Measurements from ENCODE around the gene RABEP1.
A peak's percentile ranks its signal among the peaks of the same experiment; 100 is the strongest.

The RABEP1 gene

DNA sequence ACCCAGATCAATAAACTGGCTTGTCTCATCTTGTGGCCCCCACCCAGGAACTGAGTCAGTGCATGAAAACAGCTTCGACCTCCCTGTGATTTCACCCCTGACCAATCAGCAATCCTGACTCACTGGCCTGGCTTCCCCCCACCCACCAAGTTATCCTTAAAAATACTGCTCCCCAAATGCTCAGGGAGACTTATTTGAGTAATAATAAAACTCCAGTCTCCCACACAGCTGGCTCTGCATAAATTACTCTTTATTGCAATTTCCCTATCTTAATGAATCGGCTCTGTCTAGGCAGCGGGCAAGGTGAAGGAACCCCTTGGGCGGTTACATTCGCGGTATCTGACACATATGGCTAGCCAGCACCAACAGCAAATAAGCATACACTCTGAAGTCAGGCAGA lies 9.8 kb upstream of the RABEP1 start:
- DNase-seq (ENCODE audit: low read depth), result no peak

GRCh38 chr17:5282642-5283217 lies 646 bp downstream of the RABEP1 start:
- peak; percentile 23 for DNase-seq (ENCODE audit: low read depth)

DNA sequence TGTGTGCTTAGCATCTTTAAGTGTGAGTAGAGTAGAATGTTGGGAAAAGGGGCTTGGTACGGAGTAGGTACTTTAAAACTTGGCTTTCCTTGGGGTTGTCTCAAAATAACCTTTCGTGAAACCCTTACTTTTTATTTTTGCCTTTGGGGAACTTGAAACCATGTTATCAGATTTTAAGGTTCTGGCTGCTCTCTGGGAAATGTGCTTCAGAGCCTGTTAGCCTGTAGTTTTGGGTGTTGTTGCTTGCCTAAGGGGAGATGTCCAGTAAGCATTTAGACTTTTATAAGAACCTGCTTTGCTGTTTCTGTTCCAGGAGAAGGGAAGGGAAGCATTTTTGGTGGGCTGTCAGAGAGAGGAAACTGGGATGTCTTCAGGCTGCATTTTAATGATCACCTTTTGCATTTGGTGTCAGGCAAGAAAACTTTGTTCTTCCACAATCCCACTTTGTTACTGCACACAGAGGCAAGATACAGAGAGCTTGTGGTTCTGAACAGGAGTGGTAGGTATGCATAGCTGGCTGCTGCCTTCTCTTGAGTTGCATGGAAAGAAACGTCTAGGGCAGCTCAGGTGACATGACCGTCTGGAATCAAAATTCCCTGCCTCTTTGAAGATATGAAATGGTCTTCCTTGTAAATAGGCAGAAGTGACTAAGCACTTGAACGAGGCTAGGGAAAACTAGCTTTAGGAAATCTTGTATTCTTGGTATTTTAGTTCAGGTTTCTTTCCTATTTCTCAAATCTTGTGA lies 1.7 kb downstream of the RABEP1 start:
- DNase-seq (ENCODE audit: low read depth), result no peak

- DNase-seq (ENCODE audit: low read depth), result no peak
Measured at GRCh38 chr17:5284681-5285080, 2.6 kb downstream of the RABEP1 start.

GRCh38 chr17:5286846-5287245 lies 4.8 kb downstream of the RABEP1 start:
- DNase-seq (ENCODE audit: low read depth), result no peak

DNA sequence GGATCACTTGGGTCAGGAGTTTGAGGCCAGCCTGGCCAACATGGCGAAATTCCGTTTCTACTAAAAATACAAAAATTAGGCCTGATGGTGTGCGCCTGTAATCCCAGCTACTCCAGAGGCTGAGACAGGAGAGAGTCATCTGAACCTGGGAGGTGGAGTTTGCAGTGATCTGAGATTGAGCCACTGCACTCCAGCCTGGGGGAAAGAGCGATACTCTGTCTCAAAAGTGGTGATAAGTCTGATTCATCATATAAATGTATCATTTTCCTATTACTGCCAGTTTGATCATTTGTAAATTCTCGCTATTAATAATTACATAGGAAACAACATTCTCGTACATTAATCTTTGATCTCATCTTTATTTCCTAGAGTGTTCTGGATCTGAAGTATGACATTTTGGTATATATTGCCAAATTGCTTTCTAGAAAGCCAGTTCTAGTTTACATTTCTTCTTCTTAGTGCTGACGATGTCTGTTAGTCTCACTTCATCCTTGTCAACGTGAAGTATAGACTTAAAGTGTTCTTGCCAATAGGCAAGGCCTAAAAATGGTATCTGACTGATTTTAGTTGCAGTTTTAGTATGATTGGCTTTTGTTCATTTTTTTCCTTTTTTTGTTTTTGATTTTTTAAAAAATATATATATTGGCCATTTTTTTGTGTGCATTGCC lies 9.7 kb downstream of the RABEP1 start:
- no peak for DNase-seq (ENCODE audit: low read depth)

DNA sequence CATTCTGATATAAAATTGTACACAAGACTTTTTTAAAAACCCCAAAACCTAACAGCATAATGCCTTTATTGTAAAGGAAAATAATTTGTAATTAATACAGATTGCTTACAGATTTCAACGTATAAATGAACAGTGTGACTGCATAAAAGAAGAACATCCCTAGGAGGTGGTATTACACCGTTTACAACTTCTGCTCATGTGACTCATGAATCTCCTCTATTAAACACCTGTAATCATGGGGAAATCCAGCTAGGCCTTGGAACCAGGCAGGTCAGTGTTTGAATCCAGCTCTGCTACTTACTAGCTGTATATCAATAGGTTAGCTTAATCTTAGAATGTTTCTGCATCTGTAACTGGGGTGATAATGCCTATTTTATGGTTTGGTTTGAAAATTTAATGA lies 15.2 kb downstream of the RABEP1 start:
- DNase-seq (ENCODE audit: low read depth), result no peak

GRCh38 chr17:5299383-5299782 lies 17.3 kb downstream of the RABEP1 start:
- DNase-seq (ENCODE audit: low read depth), result no peak

DNA sequence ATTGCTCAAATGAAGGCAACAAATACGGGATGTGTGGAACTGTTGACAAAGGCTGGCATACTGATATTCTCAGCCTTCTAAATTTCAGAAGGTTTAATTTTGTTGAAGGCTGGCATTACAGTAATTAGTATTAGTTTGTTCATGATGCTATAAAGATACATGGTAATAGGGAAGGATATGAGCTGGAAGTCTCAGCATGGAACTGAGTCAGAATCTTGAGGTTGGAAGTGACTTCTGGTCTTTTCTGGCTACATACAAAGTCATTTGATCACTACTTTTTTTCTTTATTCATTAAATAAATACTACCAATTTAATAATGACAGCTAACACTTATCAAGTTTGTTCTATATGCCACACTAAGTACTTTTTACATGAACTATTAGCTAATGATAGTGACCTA lies 22.6 kb downstream of the RABEP1 start:
- DNase-seq (ENCODE audit: low read depth), result no peak

GRCh38 chr17:5309851-5310250 lies 27.8 kb downstream of the RABEP1 start:
- DNase-seq (ENCODE audit: low read depth), result no peak

- DNase-seq (ENCODE audit: low read depth), result no peak
Measured at GRCh38 chr17:5325851-5326250, 43.8 kb downstream of the RABEP1 start.

DNA sequence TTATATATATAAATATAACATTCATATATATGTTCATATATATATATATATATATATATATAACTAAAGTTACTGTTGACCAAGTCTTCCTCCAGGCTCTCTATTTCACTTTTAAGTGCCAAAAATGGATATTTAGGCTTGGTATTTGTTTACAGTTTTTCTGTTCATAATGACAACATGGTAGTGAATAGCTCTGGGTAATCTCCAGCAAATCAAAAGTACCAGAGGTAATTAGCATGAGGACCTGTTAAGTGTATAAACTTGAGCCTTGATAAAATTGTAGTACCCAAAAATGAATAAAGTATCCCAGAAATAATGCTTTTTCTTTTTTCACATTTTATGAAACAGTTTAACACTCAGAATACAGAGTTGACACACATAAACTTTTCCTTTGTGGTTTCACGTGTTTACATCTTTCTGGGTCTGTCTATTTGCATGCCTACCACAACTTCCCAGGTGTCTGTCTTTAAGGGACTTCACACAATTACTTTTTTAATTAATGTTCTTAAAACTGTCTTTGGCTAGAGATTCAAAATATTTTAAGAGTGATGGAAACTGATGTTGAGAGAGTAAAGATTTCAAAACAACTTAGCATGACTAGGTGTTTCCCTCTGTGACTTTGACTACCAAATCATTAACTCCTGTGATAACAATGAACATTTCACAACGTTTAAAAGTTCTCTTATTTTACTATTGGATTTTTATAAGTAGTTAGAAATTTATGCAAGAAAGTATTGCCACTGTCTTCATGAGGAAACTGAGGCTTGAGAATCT lies 47.9 kb downstream of the RABEP1 start:
- DNase-seq (ENCODE audit: low read depth), result no peak

DNA sequence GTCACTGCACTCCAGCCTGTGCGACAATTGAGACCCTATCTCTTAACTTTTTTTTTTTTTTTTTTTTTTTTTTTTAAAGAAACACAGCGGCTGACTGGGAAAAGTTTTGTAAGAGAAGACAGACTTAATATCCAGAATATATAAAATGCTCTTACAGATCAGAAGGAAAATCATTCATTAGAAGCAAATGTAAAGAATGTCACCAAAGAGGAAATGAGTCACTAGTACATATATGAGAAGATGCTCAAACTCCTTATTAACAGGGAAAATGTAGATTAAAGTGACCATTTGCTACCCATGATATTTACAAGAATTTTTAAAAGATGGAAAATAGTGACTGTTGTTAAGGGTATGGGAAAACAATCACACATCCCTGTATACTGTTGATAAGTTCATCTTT lies 48.9 kb downstream of the RABEP1 start:
- DNase-seq (ENCODE audit: low read depth), result no peak

DNA sequence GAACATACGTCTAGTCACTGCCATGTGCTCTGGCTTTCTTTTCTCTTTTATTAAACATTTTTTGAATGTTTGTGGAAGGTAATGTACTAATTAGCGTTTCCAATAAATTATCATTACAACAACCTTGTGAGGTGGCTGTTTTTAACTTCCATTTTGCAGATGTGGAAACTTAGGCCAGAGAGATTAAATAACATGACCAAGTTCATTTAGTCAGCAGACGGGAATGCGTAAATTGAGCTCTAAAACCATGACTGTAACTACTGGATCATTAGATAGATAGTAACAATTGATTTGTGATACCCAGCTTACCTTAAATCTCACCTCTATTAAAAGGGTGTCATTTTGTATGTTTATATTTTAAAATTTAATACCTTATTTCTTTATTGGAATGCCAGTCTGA lies 49.4 kb downstream of the RABEP1 start:
- DNase-seq (ENCODE audit: low read depth), result no peak

GRCh38 chr17:5344914-5345313 lies 62.8 kb downstream of the RABEP1 start:
- no peak for DNase-seq (ENCODE audit: low read depth)

DNA sequence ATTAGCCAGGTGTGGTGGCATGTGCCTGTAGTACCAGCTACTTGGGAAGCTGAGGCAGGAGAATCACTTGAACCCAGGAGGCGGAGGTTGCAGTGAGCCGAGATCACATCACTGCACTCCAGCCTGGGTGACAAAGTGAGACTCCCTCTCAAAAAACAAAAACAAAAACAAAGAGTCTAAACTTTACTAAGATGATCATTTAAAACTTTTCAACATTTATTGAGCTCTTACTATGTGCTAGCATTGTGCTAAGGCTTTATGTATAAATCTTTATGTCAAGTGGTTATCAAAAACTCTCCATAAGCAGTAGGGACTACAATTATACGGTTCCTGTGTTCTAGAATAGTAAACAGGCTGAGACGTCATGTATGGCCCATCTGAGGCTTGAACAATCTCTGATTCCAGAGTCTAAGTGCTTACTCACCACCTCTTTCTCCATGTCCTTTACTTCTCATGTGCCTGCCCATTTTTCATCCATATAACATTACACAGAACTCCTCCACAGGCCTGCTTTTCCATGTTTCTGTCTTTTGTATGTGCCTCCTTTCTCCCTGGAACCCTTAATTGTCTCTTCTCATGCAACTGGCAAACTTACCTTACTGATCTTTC lies 70.7 kb downstream of the RABEP1 start:
- DNase-seq (ENCODE audit: low read depth), result no peak

- DNase-seq (ENCODE audit: low read depth), result no peak
Measured at GRCh38 chr17:5354310-5354709, 72.2 kb downstream of the RABEP1 start.

GRCh38 chr17:5354886-5355415 lies 72.9 kb downstream of the RABEP1 start:
- no peak for DNase-seq (ENCODE audit: low read depth)

- no peak for DNase-seq (ENCODE audit: low read depth)
Measured at GRCh38 chr17:5355421-5356129, 73.5 kb downstream of the RABEP1 start.

- no peak for DNase-seq (ENCODE audit: low read depth)
Measured at GRCh38 chr17:5361426-5361825, 79.3 kb downstream of the RABEP1 start.

DNA sequence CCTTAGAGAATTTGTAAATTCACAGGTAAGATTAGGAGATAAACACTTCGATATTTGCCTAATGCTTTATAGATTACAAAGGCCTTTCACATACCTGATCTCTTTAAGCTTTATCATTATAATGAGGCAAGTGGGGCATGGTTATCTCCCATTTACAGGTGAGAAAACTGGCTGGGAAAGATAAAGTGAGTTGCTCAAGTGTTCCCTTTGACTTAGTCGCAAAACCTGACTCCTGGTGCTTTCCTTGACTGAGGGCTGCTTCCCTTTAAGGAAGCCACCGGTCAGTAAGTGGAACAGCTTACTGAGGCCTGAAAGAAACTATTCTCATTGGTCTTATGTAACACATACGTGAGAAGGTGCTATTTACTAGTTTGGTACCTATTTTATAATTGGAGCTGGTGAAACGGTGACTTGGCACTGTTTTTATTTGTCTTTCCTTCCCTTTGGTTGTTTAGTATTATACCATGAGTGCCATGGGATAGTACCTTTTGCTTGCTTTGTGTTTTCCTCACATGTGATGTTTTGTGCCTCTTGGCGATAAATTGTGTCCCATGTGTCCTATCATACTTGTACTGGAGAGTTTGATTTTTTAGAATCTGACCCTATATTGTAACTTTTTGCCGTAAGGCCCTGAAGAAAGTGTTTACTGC lies 80.2 kb downstream of the RABEP1 start:
- no peak for DNase-seq (ENCODE audit: low read depth)

Data from stimulated activated CD8-positive, alpha-beta memory T cell treated with anti-CD3 and anti-CD28 coated beads, Interleukin-15, amount 100 ng/mL, for 24 hours (primary cell).